PC-9 (cell line): ENCODE results near the gene CHIA.

Experiments
- CTCF ChIP-seq: fragments of 200-600 bp; sonication (generic); conservative IDR thresholded peaks from 2 replicates; pipeline ENCODE4 v1.6.1; 2017; ENCODE audit warnings: mixed run types, antibody characterized with exemption, mild to moderate bottlenecking, moderate library complexity
- EZH2 ChIP-seq: fragments of 200-600 bp; sonication (generic); IDR thresholded peaks from 2 replicates; pipeline ENCODE4 v1.8.0; 2017; ENCODE audit warnings: antibody characterized with exemption, low read depth

- TF ChIP-seq CTCF: no peak
- TF ChIP-seq EZH2: no peak
Measured at GRCh38 chr1:111320066-111320879, 29.6 kb downstream of the CHIA start.
